ENCODE measurements around the gene LSR.
"Not testable (repeated sequence)": the region's sequence is repeated elsewhere in the genome, so short reads cannot be mapped to it uniquely, and the experiment has no call there.

The LSR gene

GRCh38 chr19:35268536-35269437, 20.0 kb downstream of the LSR start, which contains the start of gene USF2:
Gene USF2 (plus strand): TSS chr19:35268962. CDS start chr19:35269102, 140 bp downstream.
- peak; percentile 73 to 74 for DNase-seq

- peak; percentile 62 to 75 for DNase-seq
These were observed 20.8 kb downstream of the LSR start for GRCh38 chr19:35269438-35270117.

GRCh38 chr19:35270381-35270811, 21.6 kb downstream of the LSR start:
- DNase-seq = no peak

GRCh38 chr19:35271546-35271945, 22.7 kb downstream of the LSR start:
- no peak for DNase-seq

GRCh38 chr19:35272122-35272719, 23.4 kb downstream of the LSR start:
- DNase-seq = no peak

- DNase-seq = no peak
These were observed 24.3 kb downstream of the LSR start for GRCh38 chr19:35272954-35273649.

- no peak for DNase-seq
These were observed 25.0 kb downstream of the LSR start for GRCh38 chr19:35273686-35274259.

- DNase-seq = no peak
These were observed 25.5 kb downstream of the LSR start for GRCh38 chr19:35274323-35274722.

- no peak for DNase-seq
These were observed 28.0 kb downstream of the LSR start for GRCh38 chr19:35276706-35277281.

GRCh38 chr19:35278578-35279284, 29.9 kb downstream of the LSR start:
- no peak for DNase-seq

GRCh38 chr19:35279374-35279773, 30.6 kb downstream of the LSR start:
- DNase-seq = no peak

GRCh38 chr19:35279985-35280821, 31.4 kb downstream of the LSR start:
- DNase-seq = no peak

GRCh38 chr19:35281303-35281702, 32.5 kb downstream of the LSR start:
- DNase-seq = no peak

- no peak for DNase-seq
These were observed 35.6 kb downstream of the LSR start for GRCh38 chr19:35284153-35285094.

GRCh38 chr19:35285095-35285449, 36.3 kb downstream of the LSR start:
- DNase-seq = no peak

- DNase-seq = not testable (repeated sequence)
These were observed 36.7 kb downstream of the LSR start for GRCh38 chr19:35285465-35285864.

GRCh38 chr19:35286101-35286500, 37.3 kb downstream of the LSR start:
- not testable (repeated sequence) for DNase-seq

- DNase-seq = no peak
These were observed 38.9 kb downstream of the LSR start for GRCh38 chr19:35287713-35288112.

- no peak for DNase-seq
These were observed 39.5 kb downstream of the LSR start for GRCh38 chr19:35288331-35288730.

Measured in NCI-H2081 (cell line).